ENCODE data around the gene RSPH1.
A peak's percentile ranks its signal among the peaks of the same experiment; 100 is the strongest.

RSPH1 gene

DNA sequence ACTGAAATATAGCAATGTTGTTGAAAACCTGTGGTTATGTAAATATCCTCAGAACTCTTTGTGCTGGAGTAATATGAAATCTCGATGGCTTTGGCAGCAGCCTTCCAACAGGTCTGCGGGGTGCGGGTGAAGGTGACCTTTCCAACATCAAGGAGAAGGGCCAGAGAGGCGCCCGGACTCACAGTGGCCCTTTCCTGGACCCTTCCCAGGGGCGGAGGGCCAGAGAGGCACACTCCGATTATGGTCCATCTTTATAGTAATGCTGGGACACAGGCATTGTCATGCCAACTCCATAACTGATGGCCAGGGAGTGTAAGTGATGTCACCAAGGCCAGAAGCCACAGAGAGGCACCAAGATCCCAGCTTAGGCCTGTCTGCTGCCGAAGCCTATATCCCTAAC, 35.7 kb upstream of the RSPH1 start:
- DNase-seq = no peak

DNA sequence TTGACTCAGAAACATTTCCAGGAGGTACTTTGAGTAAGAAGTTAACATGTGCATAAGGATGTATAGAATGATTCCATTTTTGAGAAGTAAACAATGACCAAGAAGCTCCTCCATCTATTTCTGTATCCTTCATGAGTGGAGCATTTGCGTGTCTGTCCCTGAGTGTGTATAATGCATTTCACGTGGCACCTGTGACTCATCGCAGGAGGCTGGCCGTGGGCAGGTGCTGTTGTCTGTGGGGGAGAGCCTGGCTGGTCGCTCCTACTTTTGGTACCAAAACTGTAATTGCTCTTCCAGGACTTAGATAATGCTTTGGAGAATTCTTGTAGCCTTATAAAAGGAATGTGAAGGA, 34.1 kb upstream of the RSPH1 start:
- no peak for DNase-seq

DNA sequence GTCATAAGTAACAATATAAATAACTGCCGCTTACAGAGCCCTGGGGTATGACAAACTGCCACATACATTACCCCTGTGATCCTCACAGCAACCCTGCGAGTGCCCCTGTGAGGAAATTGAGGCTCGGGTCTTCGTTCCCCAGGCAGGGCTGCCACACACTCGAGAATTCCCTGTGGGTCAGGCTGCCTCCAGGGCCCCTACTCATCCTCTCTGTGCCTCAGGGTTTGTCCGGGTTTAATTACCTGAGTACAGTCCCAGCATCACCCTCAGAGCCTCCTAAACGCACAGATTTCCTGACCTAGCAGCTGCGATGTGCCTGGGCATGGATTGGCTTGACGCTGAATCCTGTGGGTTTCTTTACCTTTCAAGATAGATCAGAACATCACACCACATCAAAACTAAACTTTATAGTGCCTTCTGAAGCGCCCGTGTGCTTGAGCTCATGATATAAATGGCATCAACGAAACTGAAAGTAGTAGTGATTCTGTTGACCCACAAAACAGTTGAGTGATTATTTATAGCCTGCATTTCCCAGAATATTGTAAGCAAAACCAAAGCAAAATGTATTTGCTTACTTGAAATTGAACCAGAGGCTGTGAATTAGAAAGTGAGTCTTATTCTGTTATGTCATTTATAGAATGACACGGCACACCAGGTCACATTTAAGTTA, 31.6 kb upstream of the RSPH1 start:
- DNase-seq = peak; percentile 55 to 77 (median 56)

DNA sequence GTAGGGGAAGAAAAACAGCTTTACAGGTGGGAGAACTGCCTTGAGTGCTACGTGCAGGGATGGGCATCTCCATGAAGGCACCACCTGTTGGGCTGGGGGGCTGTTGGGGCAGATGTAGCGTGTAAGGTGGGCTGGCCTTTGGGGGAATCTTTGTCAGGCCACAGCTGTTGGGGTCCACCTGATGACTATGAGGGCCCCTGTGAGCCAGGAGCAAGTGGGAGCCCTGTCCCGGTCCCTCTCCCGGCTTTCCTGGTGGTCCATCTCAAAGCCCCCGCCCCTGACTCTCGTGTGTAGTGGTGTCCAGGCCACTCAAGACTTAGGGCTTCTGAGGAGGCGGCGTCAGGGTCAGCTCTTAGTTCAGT, 31.1 kb upstream of the RSPH1 start:
- DNase-seq = no peak

DNA sequence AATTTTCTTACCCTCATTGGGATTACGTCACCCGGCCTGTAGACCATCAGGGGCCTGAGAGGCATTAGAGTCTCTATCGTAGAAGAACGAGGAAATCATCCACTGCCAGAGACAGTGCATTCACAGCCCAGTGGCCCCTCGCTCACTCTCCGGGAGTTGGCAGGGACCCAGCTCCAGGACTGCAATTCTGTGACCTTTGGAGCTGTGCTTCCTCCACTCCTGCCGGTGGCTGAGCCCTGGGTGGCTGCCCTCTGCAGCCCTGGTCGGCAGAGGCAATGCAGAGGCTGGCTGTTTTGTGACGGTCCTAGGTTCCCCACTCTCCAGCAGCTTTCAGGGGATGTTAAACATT, 30.3 kb upstream of the RSPH1 start:
- no peak for DNase-seq

DNA sequence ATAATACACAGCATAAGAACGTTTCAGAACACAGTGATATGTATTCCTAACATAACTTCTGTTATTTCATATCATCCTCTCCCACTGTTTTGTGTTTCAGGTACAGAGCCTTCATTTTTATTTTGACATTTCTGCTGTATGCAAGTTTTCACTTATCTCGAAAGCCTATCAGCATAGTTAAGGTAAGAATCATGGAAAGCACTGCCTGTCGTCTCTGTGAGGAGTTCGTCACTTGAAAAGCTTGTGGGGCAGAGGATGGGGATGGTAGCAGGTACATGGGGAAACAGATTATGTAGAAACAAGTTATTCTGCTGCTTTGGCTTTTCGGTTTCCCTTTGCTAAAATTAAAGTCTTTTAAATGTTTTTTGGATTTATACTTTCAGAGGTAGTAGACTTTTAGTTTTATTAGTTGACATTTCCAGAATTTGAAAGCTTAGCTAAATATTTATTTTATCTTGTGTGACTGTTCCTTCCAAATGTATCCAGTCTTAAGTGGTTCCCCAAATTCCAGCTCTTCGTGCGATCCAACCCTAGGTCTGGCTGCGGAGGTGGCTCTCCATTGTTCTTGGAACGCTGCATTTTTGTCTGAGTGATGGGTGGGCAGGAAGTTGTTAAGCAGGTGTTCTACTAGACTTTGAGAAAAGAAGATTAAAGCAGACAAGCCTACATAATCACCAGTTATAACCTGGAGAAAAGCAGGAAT, 29.8 kb upstream of the RSPH1 start:
- DNase-seq = no peak

DNA sequence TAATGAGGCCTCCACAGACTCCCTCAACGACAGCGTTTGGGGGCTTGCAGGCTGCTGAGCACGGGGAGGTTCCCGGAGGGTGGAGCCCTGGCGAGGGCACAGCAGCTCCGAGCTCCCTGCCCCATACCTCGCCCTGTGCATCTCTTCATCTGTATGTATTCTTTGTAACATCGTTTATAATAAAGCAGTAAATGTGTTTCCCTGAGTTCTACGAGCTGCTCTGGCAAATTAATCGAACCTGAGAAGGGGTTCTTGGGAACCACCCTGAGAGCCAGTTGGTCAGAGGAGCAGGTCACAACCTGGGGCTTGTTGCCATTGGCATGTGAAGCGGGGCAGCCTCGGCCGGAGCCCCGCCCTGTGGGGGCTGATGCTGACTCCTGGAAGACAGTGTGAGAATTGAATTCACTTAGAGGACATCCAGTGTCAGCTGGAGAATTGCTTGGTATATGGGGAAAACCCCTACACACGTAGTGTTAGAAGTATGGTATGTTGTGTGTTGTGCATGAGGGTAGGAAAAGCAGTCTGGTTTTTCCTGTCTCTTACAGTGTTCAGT, 29.1 kb upstream of the RSPH1 start:
- no peak for DNase-seq

DNA sequence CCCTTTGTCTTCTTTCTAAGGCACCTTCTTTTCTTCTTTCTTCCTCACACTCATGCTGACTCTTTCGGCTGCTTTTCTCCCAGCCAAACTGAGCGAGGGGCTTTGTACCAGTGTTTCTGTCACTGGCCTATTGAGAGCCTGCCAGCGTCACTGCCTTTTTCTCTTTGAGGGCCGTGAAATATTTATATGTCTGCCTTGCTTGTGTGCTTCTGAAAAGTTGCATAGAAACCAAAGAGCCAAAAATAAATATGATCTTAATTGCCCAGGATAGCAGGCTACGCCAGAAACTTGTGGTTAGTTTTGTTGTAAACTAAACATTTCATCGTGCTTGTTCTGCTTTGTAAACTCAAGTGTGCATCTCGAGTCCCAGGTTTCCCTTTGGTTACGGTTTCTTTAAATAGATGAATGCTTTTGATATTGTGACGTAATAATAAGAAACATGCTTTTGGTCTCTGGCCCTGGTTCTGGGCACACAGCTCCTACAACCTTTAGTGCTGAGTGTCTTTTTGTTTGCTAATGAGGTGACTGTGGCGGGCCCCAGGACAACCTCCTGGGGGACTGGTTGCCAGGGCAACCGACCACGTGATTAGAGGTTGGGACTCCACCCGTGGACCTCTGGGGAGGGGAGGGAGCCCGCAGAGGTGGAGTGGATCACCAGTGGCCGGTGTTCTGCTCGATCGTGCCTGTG, 28.5 kb upstream of the RSPH1 start:
- peak in 1 of 3 donors; percentile 14 for DNase-seq

DNA sequence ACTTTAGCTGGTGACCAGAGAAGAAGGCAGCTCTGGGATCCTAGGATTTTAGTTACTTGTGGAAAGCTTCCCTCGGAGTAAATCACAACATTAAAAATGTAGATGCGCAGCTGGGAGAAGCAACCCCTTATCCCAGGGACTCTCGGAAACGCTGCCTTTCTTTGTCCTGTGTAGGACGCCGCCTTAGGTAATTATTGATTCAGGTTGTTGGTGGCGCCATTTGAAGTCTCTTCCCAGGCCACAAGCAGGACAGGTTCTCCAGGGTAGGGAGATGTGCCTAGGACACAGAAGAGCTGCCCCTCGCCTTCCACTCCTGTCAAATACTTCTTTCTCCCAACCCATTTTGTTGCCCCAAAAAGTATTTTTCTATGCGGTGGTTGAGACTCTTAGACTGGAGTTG, 27.9 kb upstream of the RSPH1 start:
- no peak for DNase-seq

DNA sequence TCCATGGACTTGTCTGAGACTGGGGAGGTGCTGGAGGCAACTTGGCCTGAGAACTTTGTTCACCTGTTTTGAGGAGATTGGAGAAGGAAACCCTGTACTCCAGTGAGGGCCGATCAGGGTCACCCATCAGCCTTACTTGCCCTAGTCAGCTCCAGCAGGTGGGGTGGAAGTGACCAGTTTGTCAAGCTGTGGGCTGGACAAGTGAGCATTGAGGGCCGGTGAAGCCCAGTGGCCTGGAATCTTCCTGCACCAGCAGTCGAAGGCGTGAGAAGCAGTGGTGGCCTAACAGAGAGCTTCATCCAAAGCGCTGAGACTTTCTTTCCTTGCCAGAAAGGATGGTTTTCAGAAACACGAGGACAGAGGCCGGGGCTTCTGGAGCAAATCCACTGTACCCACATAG, 27.2 kb upstream of the RSPH1 start:
- no peak for DNase-seq

DNA sequence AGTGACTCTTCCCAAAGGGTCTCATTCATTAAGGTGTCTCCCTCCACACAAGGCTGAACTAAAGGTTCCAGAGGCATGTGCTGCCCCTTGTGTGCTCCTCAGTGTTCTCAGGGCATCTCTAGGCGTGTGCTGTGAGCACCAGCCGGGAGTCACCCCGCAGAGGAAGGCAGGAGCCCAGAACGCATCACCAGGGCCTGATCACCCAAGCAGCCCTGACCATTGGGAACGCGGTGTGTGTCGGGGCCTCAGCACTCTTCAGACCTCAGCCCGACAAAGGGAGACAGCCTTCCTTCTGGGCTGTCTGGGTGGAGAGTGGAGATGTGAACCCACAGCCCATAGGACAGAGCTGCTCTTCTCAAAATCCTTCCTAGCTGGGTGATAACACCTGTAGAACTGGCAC, 26.7 kb upstream of the RSPH1 start:
- DNase-seq = no peak

DNA sequence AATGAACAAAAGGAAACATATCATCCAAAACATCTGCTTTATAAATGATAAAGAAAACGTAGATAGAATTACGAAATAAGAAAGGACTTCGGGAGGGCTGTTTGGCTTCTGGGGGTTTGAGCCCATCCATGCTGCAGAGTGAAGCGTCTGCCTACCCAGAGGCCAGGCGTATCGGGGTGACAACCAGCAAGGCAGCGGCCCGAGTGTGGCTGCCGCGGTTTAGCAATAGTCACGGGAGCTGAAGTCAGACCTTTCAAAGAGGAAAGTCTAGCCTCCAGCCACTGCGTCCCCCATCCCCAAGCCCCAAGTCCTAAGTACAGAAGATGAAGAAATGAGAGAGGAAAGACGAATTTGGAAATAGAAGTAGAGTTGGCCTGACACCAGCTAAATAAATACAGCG, 26.2 kb upstream of the RSPH1 start:
- DNase-seq = no peak

DNA sequence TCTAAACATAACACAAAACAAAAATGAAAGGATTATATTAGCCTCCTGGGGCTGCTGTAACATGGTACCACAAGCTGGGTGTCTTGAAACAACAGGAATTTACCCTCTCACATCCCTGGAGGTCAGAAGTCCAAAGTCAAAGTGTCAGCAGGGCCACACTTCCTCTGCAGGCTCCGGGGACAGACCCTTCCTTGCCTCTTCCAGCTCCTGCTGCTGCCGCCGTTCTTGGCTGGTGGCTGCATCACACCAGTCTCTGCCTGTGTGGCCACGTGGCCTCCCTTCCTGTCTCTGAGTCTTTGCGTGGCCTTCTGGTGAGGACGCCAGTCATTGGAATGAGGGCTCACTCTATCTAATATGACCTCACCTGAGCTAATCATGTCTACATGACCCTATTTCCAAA, 25.8 kb upstream of the RSPH1 start:
- DNase-seq = no peak

DNA sequence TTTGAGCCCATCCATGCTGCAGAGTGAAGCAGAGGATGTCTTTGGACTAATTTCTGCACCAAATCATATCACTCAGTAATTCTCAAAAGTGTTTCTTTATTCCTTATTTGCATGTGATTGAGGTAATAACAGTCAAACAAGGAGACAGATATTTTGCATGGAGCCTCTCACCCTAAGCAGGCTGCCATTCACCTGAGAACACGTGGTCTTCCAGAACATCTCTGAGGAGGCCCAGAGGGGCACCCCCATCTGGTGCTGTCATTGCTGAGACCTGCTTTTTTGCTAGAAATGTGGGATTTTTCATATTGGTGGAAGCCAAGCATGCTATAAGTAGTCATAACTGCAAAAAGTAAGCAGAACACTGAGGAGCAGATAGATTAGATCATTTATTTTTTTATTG, 25.4 kb upstream of the RSPH1 start:
- no peak for DNase-seq

DNA sequence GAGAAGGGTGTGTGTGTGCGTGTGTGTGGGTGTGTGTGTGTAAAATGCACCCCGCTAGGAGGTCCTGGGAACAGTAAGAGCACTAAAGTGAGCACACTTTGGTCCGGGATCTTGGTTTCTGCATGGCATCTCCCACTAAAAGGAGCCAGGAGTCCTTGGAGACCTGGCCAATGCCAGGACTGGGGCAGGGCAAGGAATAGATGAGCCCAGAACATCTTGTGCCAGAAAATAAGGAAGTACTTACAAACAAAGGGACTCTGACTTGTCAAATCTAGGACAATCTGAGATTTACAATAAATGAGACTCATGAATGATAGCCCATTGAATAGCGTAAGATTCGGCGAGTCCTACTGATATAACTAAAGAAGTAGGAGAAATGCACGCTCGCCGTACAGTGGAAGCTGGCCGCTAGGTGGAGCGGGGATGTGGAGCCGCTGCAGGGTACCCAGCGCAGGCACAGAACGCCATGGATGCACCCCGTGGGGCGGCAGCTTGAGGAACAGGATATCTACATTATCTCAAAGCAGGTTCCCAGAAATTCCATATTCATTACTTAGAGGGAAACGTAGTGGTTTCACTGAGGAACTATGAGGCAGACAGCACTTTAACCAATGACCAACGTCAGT, 24.7 kb upstream of the RSPH1 start:
- no peak for DNase-seq

DNA sequence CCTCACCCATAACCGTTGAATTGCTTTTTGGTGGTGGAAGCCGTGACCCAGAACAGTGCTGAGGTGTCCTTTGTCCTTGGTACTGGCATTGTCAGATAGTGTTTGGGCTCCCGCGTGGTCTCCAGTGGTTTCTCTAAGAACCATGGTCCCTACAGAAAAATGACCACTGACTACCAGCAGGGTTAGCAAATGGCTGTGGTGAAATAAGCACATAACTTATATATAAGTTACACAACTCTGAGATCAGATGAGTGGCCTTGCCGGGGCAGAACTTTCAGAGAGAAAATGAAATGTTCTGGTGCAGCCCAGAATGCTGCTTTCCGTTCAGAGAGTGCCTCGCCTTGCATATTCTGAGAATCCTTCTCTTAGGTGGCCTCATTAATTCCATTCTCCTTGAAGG, 22.6 kb upstream of the RSPH1 start:
- DNase-seq = no peak

DNA sequence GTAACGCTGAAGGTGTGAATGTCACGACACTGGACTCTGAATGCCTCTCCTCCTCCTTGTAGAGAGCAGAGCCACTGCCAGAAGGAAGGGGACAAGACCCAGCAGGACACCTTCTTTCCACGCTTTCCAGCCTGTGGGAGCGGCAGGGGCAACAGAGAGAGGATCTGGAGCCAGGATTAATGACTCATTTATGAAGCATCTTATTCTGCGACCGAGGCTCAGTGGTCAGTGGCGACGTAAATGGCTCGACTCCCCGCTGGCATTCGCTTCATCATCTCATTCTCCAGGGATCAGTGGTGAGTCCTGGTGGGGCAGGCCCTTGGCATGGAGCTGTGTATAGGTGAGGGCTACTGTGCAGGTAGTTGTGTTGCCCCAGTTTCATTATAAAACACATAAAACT, 22.2 kb upstream of the RSPH1 start:
- no peak for DNase-seq

DNA sequence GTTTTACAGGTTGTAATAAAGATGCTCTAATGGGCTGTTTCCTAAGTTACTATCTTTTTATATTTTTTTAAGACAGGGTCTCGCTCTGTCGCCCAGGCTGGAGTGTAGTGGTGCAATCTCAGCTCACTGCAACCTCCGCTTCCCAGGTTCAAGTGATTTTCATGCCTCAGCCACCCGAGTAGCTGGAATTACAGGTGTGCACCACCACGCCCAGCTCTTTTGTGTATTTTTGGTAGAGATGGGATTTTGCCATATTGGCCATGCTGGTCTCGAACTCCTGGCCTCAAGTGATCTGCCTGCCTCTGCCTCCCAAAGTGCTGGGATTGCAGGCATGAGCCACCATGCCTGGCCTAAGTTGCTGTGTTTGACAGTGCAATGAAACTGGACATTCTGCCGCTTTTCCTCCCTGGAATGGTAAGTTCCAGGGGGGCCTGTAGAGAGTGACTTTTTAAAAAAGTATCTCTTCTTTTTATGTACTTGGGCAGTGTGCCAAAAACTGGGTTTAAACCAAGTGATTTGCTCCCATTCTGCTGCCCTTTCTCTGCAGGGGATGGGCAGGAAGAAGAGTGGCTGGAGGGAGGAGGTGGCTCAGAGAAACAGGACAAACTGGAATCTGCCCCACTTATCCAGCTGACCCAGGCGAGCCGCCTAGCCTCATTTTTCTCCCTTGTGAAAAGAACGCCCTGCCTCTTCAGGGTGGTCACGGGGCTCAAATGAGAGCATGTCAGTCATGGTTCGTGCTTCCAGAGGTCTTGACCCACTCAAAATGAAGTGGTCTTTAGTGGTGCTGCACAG, 19.9 kb upstream of the RSPH1 start:
- no peak for DNase-seq

DNA sequence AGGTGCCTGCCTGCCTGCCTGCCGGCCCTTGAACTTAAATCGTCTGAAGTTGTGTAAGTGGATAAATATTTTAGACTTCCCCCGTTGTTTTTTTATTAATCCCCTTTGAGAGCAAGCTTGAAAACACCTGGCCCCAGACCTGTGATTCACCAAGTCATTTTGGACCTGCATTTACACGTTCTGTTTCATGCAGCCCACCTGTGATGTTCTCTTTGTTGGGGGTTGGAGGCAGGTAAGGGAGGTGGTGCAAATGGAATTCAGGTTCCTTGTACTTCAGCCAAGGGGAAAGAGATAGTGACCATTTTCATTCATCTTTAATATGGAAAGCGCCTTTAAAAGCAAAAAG, 18.8 kb upstream of the RSPH1 start:
- no peak for DNase-seq

DNA sequence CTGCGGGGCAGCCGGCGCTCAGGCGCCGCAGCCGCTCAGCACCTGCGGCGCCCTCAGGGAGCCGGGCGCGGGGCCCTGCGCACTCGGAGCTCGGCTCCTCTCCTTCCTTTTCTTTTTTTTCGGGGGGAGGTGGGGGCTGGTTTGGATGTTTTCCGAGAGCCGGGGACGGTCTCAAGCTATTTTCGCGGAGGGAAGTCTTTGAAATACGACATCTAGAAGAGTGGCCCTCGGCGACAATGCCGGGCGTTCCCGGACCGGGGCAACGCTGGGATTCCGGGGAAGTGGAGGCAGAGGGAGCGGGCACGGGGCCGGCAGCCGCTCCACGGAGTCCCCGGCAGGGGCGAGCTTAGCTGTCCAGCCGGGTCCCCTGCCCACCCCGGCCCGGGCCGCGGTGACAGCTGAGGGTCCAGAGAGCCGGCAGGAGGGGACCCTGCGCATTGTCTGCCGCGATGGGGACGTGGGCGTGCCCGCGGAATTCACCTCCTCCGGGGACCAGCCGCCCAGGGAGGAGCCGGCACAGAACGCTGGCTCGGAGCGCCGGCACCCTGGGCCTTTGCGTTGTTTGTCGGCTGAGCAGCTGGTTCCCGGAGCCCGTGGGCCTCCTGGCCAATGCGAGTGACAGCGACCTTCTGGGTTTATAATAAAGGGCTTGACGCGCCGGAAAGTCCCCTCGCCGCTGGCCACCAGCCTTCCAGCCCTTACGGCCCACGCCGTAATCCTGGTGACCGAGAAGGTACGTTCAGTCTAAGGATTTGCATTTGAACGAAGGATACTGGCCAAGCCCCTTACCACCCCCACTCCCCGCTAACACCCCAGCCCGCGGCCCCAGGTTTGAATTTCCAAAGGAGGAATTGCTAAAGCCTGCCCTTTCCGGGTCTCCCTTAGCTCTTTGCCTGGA, 18.2 kb upstream of the RSPH1 start:
- peak; percentile 84 to 92 (median 86) for DNase-seq

DNA sequence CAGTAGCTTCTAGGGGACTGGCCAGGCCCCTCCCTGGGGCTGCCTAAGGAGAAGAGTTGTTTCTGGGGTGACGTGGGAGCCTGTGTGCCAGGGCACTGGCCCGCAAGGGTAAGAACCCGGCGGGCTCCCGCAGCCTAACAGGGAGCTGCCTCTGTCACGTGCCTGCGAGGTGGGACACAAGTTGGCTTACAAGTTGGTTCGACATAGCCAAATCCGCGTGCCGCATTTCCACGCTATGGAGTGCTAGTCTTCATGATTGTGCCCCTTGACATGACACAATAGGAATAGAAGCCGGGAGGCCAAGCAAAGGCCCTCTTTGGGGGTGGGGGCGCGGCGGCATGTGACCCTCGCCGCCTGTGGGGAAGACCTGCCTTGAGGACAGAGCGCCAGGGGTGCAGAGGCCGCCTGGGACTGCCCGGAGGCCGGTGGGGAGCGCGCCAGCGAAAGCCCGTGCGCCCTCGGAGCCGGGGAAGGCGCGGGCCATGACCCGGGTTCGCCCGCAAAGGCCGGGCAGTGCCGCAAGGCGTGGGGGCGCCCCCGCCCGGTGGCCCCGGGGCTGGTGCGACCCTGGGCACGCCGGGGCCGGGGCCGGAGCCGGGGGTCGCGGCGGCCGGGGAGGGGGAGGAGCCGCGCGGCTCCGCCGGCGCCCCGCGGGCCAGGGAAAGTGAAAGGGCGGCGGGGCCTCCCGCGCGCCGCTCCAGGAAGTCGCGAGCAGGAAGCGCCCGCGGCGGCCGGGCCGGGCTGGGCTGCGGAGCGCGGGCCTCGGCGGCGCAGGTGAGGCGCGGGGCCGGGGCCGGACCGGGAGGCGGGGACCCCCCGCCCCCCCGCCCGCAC, 17.3 kb upstream of the RSPH1 start, which contains the start of gene SLC37A1:
TSS of gene SLC37A1 (plus strand) at position 702 of the 834 bp plus-strand sequence. CDS start 4,603 bp downstream, outside the sequence.
- peak; percentile 51 to 82 (median 51) for DNase-seq
